HL-60 (cell line): ENCODE results near the gene MRPL58.
A peak's percentile ranks its signal among the peaks of the same experiment; 100 is the strongest.

Source experiments
- DNase-seq, 2 experiments: peaks; one replicate each; pipeline ENCODE4 v3.0.0-alpha.2; 2010 to 2020; ENCODE audit warnings: low read depth in 1 of 2, low spot score in 1 of 2
- H3K27ac ChIP-seq: fragments of 250-450 bp; sonication (Bioruptor Pico); replicated peaks from 2 replicates; pipeline ENCODE4 v1.5.1; 2020; ENCODE audit warnings: mild to moderate bottlenecking, moderate library complexity
- H3K27me3 ChIP-seq: fragments of 250-450 bp; sonication (Bioruptor Pico); 2 replicates; pipeline ENCODE4 v1.5.1; 2021; ENCODE audit warnings: mild to moderate bottlenecking, moderate library complexity; ENCODE audit not compliant: insufficient read depth, poor library complexity, severe bottlenecking
- H3K4me3 ChIP-seq: replicated peaks from 2 replicates; pipeline ENCODE4 v1.5.1; 2011; ENCODE audit warnings: mild to moderate bottlenecking, control low read depth, low read length; ENCODE audit not compliant: insufficient read depth
- CTCF ChIP-seq: IDR thresholded peaks from one replicate; pipeline ENCODE4 v1.5.1; 2011; ENCODE audit warnings: low read length, control low read depth, inconsistent platforms; ENCODE audit not compliant: insufficient read depth
- GABPA ChIP-seq: IDR thresholded peaks from 2 replicates; pipeline ENCODE4 v1.6.1; 2012; ENCODE audit warnings: low read depth
- POLR2AphosphoS5 ChIP-seq: IDR thresholded peaks from 2 replicates; pipeline ENCODE4 v1.6.1; 2012; ENCODE audit warnings: low read depth
- REST ChIP-seq: IDR thresholded peaks from 2 replicates; pipeline ENCODE4 v1.6.1; 2012; ENCODE audit warnings: low read depth; ENCODE audit not compliant: insufficient replicate concordance
- SPI1 ChIP-seq: IDR thresholded peaks from 2 replicates; pipeline ENCODE4 v1.6.1; 2012; ENCODE audit warnings: low read depth, mild to moderate bottlenecking, borderline replicate concordance

The MRPL58 gene

GRCh38 chr17:75046407-75047289, 34.2 kb downstream of the MRPL58 start, which contains the start of the genes ATP5PD and KCTD2:
TSS of gene ATP5PD (minus strand) at chr17:75046969. CDS start at chr17:75042650, 4,319 bp downstream.
TSS of gene KCTD2 (plus strand) at chr17:75047225. CDS start at chr17:75047251, 26 bp downstream.
- DNase-seq = peak; percentile 96 to 97
- Histone ChIP-seq H3K4me3 (peak within 1 kb of the TSS; percentile 90), H3K27ac (peak within 1 kb of the TSS; percentile 89), H3K27me3 (no peaks in the 10 kb centered on the region)
- peak; percentile 84; the same call in 1 of the 2 replicates for TF ChIP-seq POLR2AphosphoS5
- TF ChIP-seq REST = no peak
- peak; percentile 38; the same call in 1 of the 2 replicates for TF ChIP-seq SPI1
- no peak for TF ChIP-seq CTCF
- TF ChIP-seq GABPA = peak; percentile 93

- no peak for DNase-seq
- peak overlapping the region; percentile 90 for H3K4me3 ChIP-seq
- TF ChIP-seq POLR2AphosphoS5 (no peak), REST (no peak), GABPA (no peak), CTCF (no peak), SPI1 (no peak)
- H3K27ac ChIP-seq = peak overlapping the region; percentile 54
- no peaks in the 10 kb centered on the region for H3K27me3 ChIP-seq
Measured at GRCh38 chr17:75047398-75048098, 35.1 kb downstream of the MRPL58 start.

GRCh38 chr17:75048249-75048878, 35.9 kb downstream of the MRPL58 start:
- DNase-seq = no peak
- no peak overlapping the region for H3K27ac ChIP-seq
- TF ChIP-seq REST (no peak), POLR2AphosphoS5 (no peak), GABPA (no peak), SPI1 (no peak), CTCF (no peak)
- H3K27me3 ChIP-seq = no peaks in the 10 kb centered on the region
- H3K4me3 ChIP-seq = peak overlapping the region; percentile 90
